ENCODE measurements around the gene CDCP1.
"Not testable (repeated sequence)": the region's sequence is repeated elsewhere in the genome, so short reads cannot be mapped to it uniquely, and the experiment has no call there.

Gene CDCP1

GRCh38 chr3:45080824-45081223 is 65.4 kb downstream of the CDCP1 start:
- DNase-seq: no peak

- no peak for DNase-seq
Observed at GRCh38 chr3:45079715-45080114, 66.5 kb downstream of the CDCP1 start.

GRCh38 chr3:45078910-45079522 is 67.2 kb downstream of the CDCP1 start:
- DNase-seq: no peak

- not testable (repeated sequence) for DNase-seq
Observed at GRCh38 chr3:45078256-45078655, 67.9 kb downstream of the CDCP1 start.

- no peak for DNase-seq
Observed at GRCh38 chr3:45075821-45076625, 70.2 kb downstream of the CDCP1 start.

GRCh38 chr3:45071075-45071474 is 75.1 kb downstream of the CDCP1 start:
- DNase-seq: no peak

GRCh38 chr3:45067941-45068340 is 78.2 kb downstream of the CDCP1 start:
- no peak for DNase-seq

GRCh38 chr3:45067486-45067885 is 78.7 kb downstream of the CDCP1 start:
- DNase-seq: no peak

- no peak for DNase-seq
Observed at GRCh38 chr3:45066109-45066801, 79.9 kb downstream of the CDCP1 start.

GRCh38 chr3:45065373-45065720 is 80.8 kb downstream of the CDCP1 start:
- DNase-seq: no peak

GRCh38 chr3:45064512-45065372 is 81.4 kb downstream of the CDCP1 start:
- no peak for DNase-seq

GRCh38 chr3:45062697-45063070 is 83.5 kb downstream of the CDCP1 start:
- no peak for DNase-seq

- peak; percentile 18 for DNase-seq
Observed at GRCh38 chr3:45060165-45060892, 85.8 kb downstream of the CDCP1 start.

- no peak for DNase-seq
Observed at GRCh38 chr3:45059132-45059531, 87.0 kb downstream of the CDCP1 start.

- DNase-seq: no peak
Observed at GRCh38 chr3:45057557-45057956, 88.6 kb downstream of the CDCP1 start.

- DNase-seq: no peak
Observed at GRCh38 chr3:45056608-45057301, 89.4 kb downstream of the CDCP1 start.

- no peak for DNase-seq
Observed at GRCh38 chr3:45055411-45056143, 90.6 kb downstream of the CDCP1 start.

- DNase-seq: no peak
Observed at GRCh38 chr3:45055032-45055410, 91.2 kb downstream of the CDCP1 start.

GRCh38 chr3:45054196-45054857 is 91.9 kb downstream of the CDCP1 start:
- DNase-seq: no peak

- not testable (repeated sequence) for DNase-seq
Observed at GRCh38 chr3:45053805-45054195, 92.4 kb downstream of the CDCP1 start.

GRCh38 chr3:45051685-45052084 is 94.5 kb downstream of the CDCP1 start:
- DNase-seq: no peak
